Endothelial cell of umbilical vein (primary cell): Measurements from ENCODE around the gene FCER2. TPM values are rescaled to one million over a fixed set of nuclear protein-coding genes. Genes with fewer than 3 reads are reported as not detected.

Experiments used
- BruUV-seq: library from RNA; stranded (reverse); fragments of 400-500 nt; replicated peaks from 2 replicates; lab custom pipeline; 2021; lab: Mats Ljungman, UMichigan
- CTCF ChIA-PET: fragments of 300-600, 350-600 bp; sonication (Branson Sonifier 250); formaldehyde crosslinking; loops from one replicate; lab custom pipeline; 2021; ENCODE audit warnings: antibody characterized with exemption, inconsistent platforms; lab: Charles Lee
- POLR2A ChIA-PET: fragments of 300-600, 350-600 bp; sonication (Branson Sonifier 250); formaldehyde crosslinking; loops from one replicate; lab custom pipeline; 2021; ENCODE audit warnings: antibody characterized with exemption, inconsistent platforms; lab: Charles Lee
- DNase-seq: peaks from one replicate; pipeline ENCODE4 v3.0.0-alpha.2; 2011; ENCODE audit warnings: low read depth, low spot score
- FAIRE-seq: peaks from 2 replicates; lab custom pipeline; 2011; peaks lifted over from hg19 to GRCh38; lab: Jason Lieb, UNC
- H2AFZ ChIP-seq: 2 replicates; pipeline ENCODE4 v1.6.0; 2012; ENCODE audit warnings: low read depth, low read length, control low read depth, inconsistent platforms
- H3K27ac ChIP-seq: 2 replicates; pipeline ENCODE4 v1.5.1; 2011; ENCODE audit warnings: low read depth, mild to moderate bottlenecking, control low read depth, low read length, moderate library complexity; ENCODE audit not compliant: insufficient read depth
- H3K27me3 ChIP-seq, 2 experiments: 2 replicates each; pipeline versions ENCODE4 v1.6.0 to v1.6.1; 2011; ENCODE audit warnings: low read length in 2 of 2, mixed read lengths in 1 of 2; ENCODE audit not compliant: control insufficient read depth in 2 of 2, insufficient read depth in 2 of 2
- H3K36me3 ChIP-seq, 2 experiments: 2 replicates in 1 of 2; 3 replicates in 1 of 2; pipeline ENCODE4 v1.5.1; 2011; ENCODE audit warnings: low read length in 2 of 2, mild to moderate bottlenecking in 1 of 2, moderate library complexity in 1 of 2; ENCODE audit not compliant: control insufficient read depth in 2 of 2, insufficient read depth in 2 of 2; ENCODE audit errors: extremely low read depth in 1 of 2
- H3K4me1 ChIP-seq: 3 replicates; pipeline ENCODE4 v1.5.1; 2011; ENCODE audit warnings: mild to moderate bottlenecking, low read length; ENCODE audit not compliant: control insufficient read depth, insufficient read depth; ENCODE audit errors: extremely low read depth
- H3K4me2 ChIP-seq: 2 replicates; pipeline ENCODE4 v1.6.1; 2011; ENCODE audit warnings: low read length, control low read depth, mixed read lengths; ENCODE audit not compliant: insufficient read depth
- H3K4me3 ChIP-seq, 3 experiments: fragments of 200-600 bp in 1 of 3; sonication (generic), shearing (Covaris generic) in 1 of 3; replicated peaks in 1 of 3; 2 replicates each; pipeline ENCODE4 v1.5.1; 2011 to 2016; ENCODE audit warnings: control low read depth in 3 of 3, low read length in 3 of 3, mild to moderate bottlenecking in 2 of 3, inconsistent platforms in 1 of 3, low read depth in 1 of 3, moderate library complexity in 1 of 3; ENCODE audit not compliant: insufficient read depth in 1 of 3
- H3K79me2 ChIP-seq: 2 replicates; pipeline ENCODE4 v1.6.0; 2012; ENCODE audit warnings: low read length, inconsistent platforms; ENCODE audit not compliant: control insufficient read depth, insufficient read depth
- H3K9ac ChIP-seq: replicated peaks from 2 replicates; pipeline ENCODE3; 2011; ENCODE audit warnings: low read length, control low read depth; ENCODE audit not compliant: insufficient read depth; ENCODE audit errors: extremely low read depth
- H3K9me1 ChIP-seq: replicated peaks from 3 replicates; pipeline ENCODE4 v1.6.0; 2011; ENCODE audit warnings: mild to moderate bottlenecking, low read length; ENCODE audit not compliant: control insufficient read depth, insufficient read depth; ENCODE audit errors: extremely low read depth
- H3K9me3 ChIP-seq: replicated peaks from 2 replicates; pipeline ENCODE4 v1.5.1; 2012; ENCODE audit warnings: low read length, inconsistent platforms; ENCODE audit not compliant: control insufficient read depth, insufficient read depth
- H4K20me1 ChIP-seq: replicated peaks from 2 replicates; pipeline ENCODE3; 2011; ENCODE audit warnings: mild to moderate bottlenecking, low read length; ENCODE audit not compliant: control insufficient read depth, insufficient read depth; ENCODE audit errors: extremely low read depth
- CTCF ChIP-seq, 2 donors: IDR thresholded peaks; 1 replicate in 1 of 2; 2 replicates in 1 of 2; pipeline ENCODE4 v1.5.1; 2011; ENCODE audit warnings: low read length in 2 of 2, mild to moderate bottlenecking in 2 of 2, moderate library complexity in 2 of 2, control low read depth in 1 of 2, inconsistent platforms in 1 of 2, low read depth in 1 of 2; ENCODE audit not compliant: insufficient read depth in 1 of 2; ENCODE audit errors: extremely low read depth in 1 of 2
- EZH2 ChIP-seq: IDR thresholded peaks from 2 replicates; pipeline ENCODE4 v1.6.1; 2012; ENCODE audit warnings: borderline replicate concordance, low read depth, mild to moderate bottlenecking, moderate library complexity, low read length, inconsistent platforms; ENCODE audit not compliant: severe bottlenecking
- FOS ChIP-seq: IDR thresholded peaks from 2 replicates; pipeline ENCODE4 v1.6.1; 2011; ENCODE audit warnings: mild to moderate bottlenecking, low read length, moderate library complexity, borderline replicate concordance; ENCODE audit not compliant: insufficient read depth
- GATA2 ChIP-seq: IDR thresholded peaks from 2 replicates; pipeline ENCODE4 v1.7.0; 2011; ENCODE audit warnings: low read depth, mild to moderate bottlenecking, moderate library complexity, mixed read lengths, low read length; ENCODE audit not compliant: insufficient read length, insufficient read depth
- JUN ChIP-seq: IDR thresholded peaks from 2 replicates; pipeline ENCODE4 v1.6.1; 2011; ENCODE audit warnings: borderline replicate concordance, low read depth; ENCODE audit not compliant: insufficient read length, insufficient read depth
- MYC ChIP-seq: IDR thresholded peaks from one replicate; pipeline ENCODE4 v1.6.1; 2011; ENCODE audit warnings: mild to moderate bottlenecking, low read depth, low read length
- POLR2A ChIP-seq: IDR thresholded peaks from 2 replicates; pipeline ENCODE4 v1.6.1; 2012; ENCODE audit warnings: low read depth, mild to moderate bottlenecking, control low read depth, low read length
- POLR2AphosphoS5 ChIP-seq: IDR thresholded peaks from 2 replicates; pipeline ENCODE4 v1.6.1; 2012; ENCODE audit warnings: low read depth, mild to moderate bottlenecking, control low read depth, low read length, moderate library complexity; ENCODE audit not compliant: insufficient read depth
- dilution Hi-C: fragments of 300-500 bp; cut with MboI; formaldehyde crosslinking; loops from one replicate; pipeline ENCODE4 v1.15.0; 2019; ENCODE audit warnings: low sequenced_read_pairs; ENCODE audit not compliant: extremely low pct_ligation_motif_present
- intact Hi-C: fragments of 100-400 bp; cut with micrococcal nuclease; formaldehyde crosslinking; loops from one replicate; pipeline ENCODE4 v1.10.0; 2022
- polyA plus RNA-seq, 4 experiments: library from polyadenylated mRNA; depleted of rRNA in 3 of 4; stranded (reverse) in 3 of 4; unstranded in 1 of 4; fragments of >200 nt; gene quantifications; 2 replicates each; pipeline versions ENCODE4 v1.2.1 to v1.2.3, GENCODE V29; 2011 to 2012; ENCODE audit warnings: missing spikeins in 1 of 4
- total RNA-seq: library from RNA; stranded (reverse); gene quantifications from 2 replicates; pipeline ENCODE4 v1.2.3, GENCODE V29; 2021

FCER2 gene
- total and polyA plus RNA-seq, 2 donors (not counting 3 experiments of a cell fraction or from before 2014, with no cell fraction given), result not detected

GRCh38 chr19:7676854-7677253 is 25.1 kb downstream of the FCER2 start, which contains the start of gene MCEMP1:
TSS of gene MCEMP1 (plus strand) at chr19:7677090. CDS start at chr19:7677121, 31 bp downstream.
- DNase-seq (no peak), FAIRE-seq (no peak)
- BruUV-seq, result no TSS peak
- ChIA-PET CTCF (interaction anchor here (1.1 kb wide), 1 partner anchor 109 kb away, joined by 8 read pairs; no protein-coding TSS in a partner anchor), POLR2A (no interaction called here)
- Histone ChIP-seq H3K36me3 (no peaks in the 10 kb centered on the region), H3K9me1 (no peaks in the 10 kb centered on the region), H3K9ac (no peak within 1 kb of the TSS), H3K4me1 (peaks cover 6% of the 10 kb centered on the region), H3K4me2 (no peak within 1 kb of the TSS), H2AFZ (no peak within 1 kb of the TSS), H3K27ac (no peak within 1 kb of the TSS), H4K20me1 (no peaks in the 10 kb centered on the region), H3K27me3 (peaks cover 2 to 3% of the 10 kb centered on the region in 2 experiments), H3K9me3 (no peaks in the 10 kb centered on the region), H3K4me3 (no peak within 1 kb of the TSS), H3K79me2 (peaks cover 11% of the 10 kb centered on the region)
- intact Hi-C loops, result no loop called here
- no peak for TF ChIP-seq FOS
- no peak for TF ChIP-seq JUN
- TF ChIP-seq GATA2, result no peak
- no peak for TF ChIP-seq MYC
- no peak for TF ChIP-seq CTCF (IDR thresholded peaks at IDR 0.05; ENCODE audit: extremely low read depth in 1 of 2, insufficient read depth in 1 of 2, low read depth in 1 of 2, low read length in 2 of 2)
- TF ChIP-seq EZH2, result no peak
- no peak for TF ChIP-seq POLR2A
- no peak for TF ChIP-seq POLR2AphosphoS5
- dilution Hi-C loops, result no loop called here
